ENCODE measurements around the gene IKZF3.

IKZF3 gene

GRCh38 chr17:39816272-39816671 is 47.8 kb downstream of the IKZF3 start:
- no peak for TF ChIP-seq CTCF (IDR thresholded peaks at IDR 0.05; ENCODE audit: low read depth, low read length, missing control alignments)
- DNase-seq (ENCODE audit: extremely low read depth, low read depth): no peak

GRCh38 chr17:39814497-39814896 is 49.6 kb downstream of the IKZF3 start:
- no peak for DNase-seq (ENCODE audit: extremely low read depth, low read depth)
- TF ChIP-seq CTCF (IDR thresholded peaks at IDR 0.05; ENCODE audit: low read depth, low read length, missing control alignments): no peak
- no peak overlapping the region for H3K4me3 ChIP-seq (replicated peaks; ENCODE audit: low read depth, low read length)

More at GRCh38 chr17:39816272-39816671, 47.8 kb downstream of the IKZF3 start:
- no peak overlapping the region for H3K4me3 ChIP-seq (replicated peaks; ENCODE audit: low read depth, low read length)

GRCh38 chr17:39813631-39814030 is 50.5 kb downstream of the IKZF3 start:
- no peak overlapping the region for H3K4me3 ChIP-seq (replicated peaks; ENCODE audit: low read depth, low read length)
- DNase-seq (ENCODE audit: extremely low read depth, low read depth): no peak
- no peak for TF ChIP-seq CTCF (IDR thresholded peaks at IDR 0.05; ENCODE audit: low read depth, low read length, missing control alignments)

GRCh38 chr17:39812466-39812865 is 51.6 kb downstream of the IKZF3 start:
- no peak for TF ChIP-seq CTCF (IDR thresholded peaks at IDR 0.05; ENCODE audit: low read depth, low read length, missing control alignments)
- DNase-seq (ENCODE audit: extremely low read depth, low read depth): no peak
- H3K4me3 ChIP-seq (replicated peaks; ENCODE audit: low read depth, low read length): no peak overlapping the region

GRCh38 chr17:39810939-39811728 is 53.0 kb downstream of the IKZF3 start:
- no peak for DNase-seq (ENCODE audit: extremely low read depth, low read depth)
- H3K4me3 ChIP-seq (replicated peaks; ENCODE audit: low read depth, low read length): no peak overlapping the region
- TF ChIP-seq CTCF (IDR thresholded peaks at IDR 0.05; ENCODE audit: low read depth, low read length, missing control alignments): no peak

GRCh38 chr17:39809221-39809620 is 54.9 kb downstream of the IKZF3 start:
- no peak for DNase-seq (ENCODE audit: extremely low read depth, low read depth)
- no peak overlapping the region for H3K4me3 ChIP-seq (replicated peaks; ENCODE audit: low read depth, low read length)
- no peak for TF ChIP-seq CTCF (IDR thresholded peaks at IDR 0.05; ENCODE audit: low read depth, low read length, missing control alignments)

Data from HFF-Myc (cell line).